Loucy (cell line): ENCODE data around the gene PAX7.

Source experiments
- H2AFZ ChIP-seq: fragments of 200-600 bp; sonication (generic); 2 replicates; pipeline ENCODE4 v1.6.0; 2016; ENCODE audit warnings: antibody characterized with exemption, mild to moderate bottlenecking, low read length, moderate library complexity
- H3F3A ChIP-seq: fragments of 200-600 bp; 2 replicates; pipeline ENCODE4 v1.6.0; 2016; ENCODE audit warnings: antibody characterized with exemption, low read depth, mild to moderate bottlenecking
- H3K27me3 ChIP-seq: fragments of 200-600 bp; sonication (generic); 2 replicates; pipeline ENCODE4 v1.6.1; 2014; ENCODE audit warnings: low read length, mild to moderate bottlenecking; ENCODE audit not compliant: insufficient read depth, poor library complexity, severe bottlenecking
- H3K36me3 ChIP-seq: fragments of 200-600 bp; sonication (generic); 2 replicates; pipeline ENCODE4 v1.6.1; 2016; ENCODE audit warnings: low read length; ENCODE audit not compliant: insufficient read depth
- H3K4me1 ChIP-seq: fragments of 200-600 bp; sonication (generic); 2 replicates; pipeline ENCODE4 v1.5.1; 2014; ENCODE audit warnings: low read length, mild to moderate bottlenecking; ENCODE audit not compliant: insufficient read depth, poor library complexity, severe bottlenecking
- H3K4me2 ChIP-seq: fragments of 200-600 bp; sonication (generic); 2 replicates; pipeline ENCODE4 v1.6.0; 2014; ENCODE audit warnings: antibody characterized with exemption, low read length, low read depth, mild to moderate bottlenecking; ENCODE audit not compliant: poor library complexity, severe bottlenecking
- H3K4me3 ChIP-seq: fragments of 200-600 bp; sonication (generic); 2 replicates; pipeline ENCODE4 v1.5.1; 2014; ENCODE audit warnings: low read length, mild to moderate bottlenecking, mixed read lengths; ENCODE audit not compliant: poor library complexity, severe bottlenecking
- H3K79me2 ChIP-seq: fragments of 200-600 bp; sonication (generic); 2 replicates; pipeline ENCODE4 v1.6.1; 2014; ENCODE audit warnings: low read length; ENCODE audit not compliant: insufficient read depth
- H3K9ac ChIP-seq: fragments of 200-600 bp; sonication (generic); 2 replicates; pipeline ENCODE4 v1.6.0; 2014; ENCODE audit warnings: mild to moderate bottlenecking, low read depth, low read length, moderate library complexity; ENCODE audit not compliant: poor library complexity, severe bottlenecking
- H3K9me2 ChIP-seq: fragments of 200-600 bp; sonication (generic); replicated peaks from 2 replicates; pipeline ENCODE4 v1.6.1; 2016; ENCODE audit warnings: low read depth, low read length, mixed read lengths
- H3K9me3 ChIP-seq: fragments of 200-600 bp; sonication (generic); 2 replicates; pipeline ENCODE4 v1.6.1; 2014; ENCODE audit warnings: mild to moderate bottlenecking, antibody characterized with exemption, low read length, low read depth; ENCODE audit not compliant: insufficient read depth
- H4K20me1 ChIP-seq: fragments of 200-600 bp; sonication (generic); 2 replicates; pipeline ENCODE4 v1.6.0; 2014; ENCODE audit warnings: antibody characterized with exemption, low read length, mild to moderate bottlenecking; ENCODE audit not compliant: insufficient read depth, poor library complexity, severe bottlenecking
- EZH2phosphoT487 ChIP-seq: fragments of 200-600 bp; IDR thresholded peaks from 2 replicates; pipeline ENCODE4 v1.6.1; 2018; ENCODE audit warnings: antibody characterized with exemption, mild to moderate bottlenecking, moderate library complexity, borderline replicate concordance
- TF ChIP-seq, protein P1 (sequence below): fragments of 200-600 bp; sonication (generic); conservative IDR thresholded peaks from 2 replicates; pipeline ENCODE4 v1.5.1; 2014; ENCODE audit warnings: mild to moderate bottlenecking, antibody characterized with exemption, low read length

PAX7 gene

DNA sequence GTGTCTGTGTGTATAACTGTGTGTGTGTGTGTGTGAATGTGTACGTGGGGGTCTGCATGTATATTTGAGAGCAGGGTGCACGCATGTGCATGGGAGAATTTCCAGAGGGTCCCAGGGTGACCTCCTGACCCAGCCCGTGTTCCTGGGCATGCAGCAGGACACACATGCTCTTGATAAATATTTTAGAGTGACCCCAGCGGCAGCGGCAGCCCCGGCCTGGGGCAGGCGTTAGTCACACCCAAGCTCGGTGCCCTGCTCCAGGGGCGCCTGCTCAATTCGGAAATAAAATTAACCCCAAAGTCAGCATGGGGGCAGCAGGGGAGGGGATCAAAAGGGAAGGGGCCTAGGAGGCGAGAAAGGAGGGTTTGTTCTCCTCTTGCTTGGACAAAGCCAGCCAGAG lies 107.5 kb downstream of the PAX7 start:
- Histone ChIP-seq H2AFZ (no peak overlapping the region), H3F3A (no peaks in the 10 kb centered on the region), H3K36me3 (no peaks in the 10 kb centered on the region), H3K4me3 (no peak overlapping the region), H3K9me3 (no peaks in the 10 kb centered on the region), H3K9me2 (no peaks in the 10 kb centered on the region), H3K27me3 (no peaks in the 10 kb centered on the region), H3K79me2 (no peaks in the 10 kb centered on the region), H3K4me1 (no peaks in the 10 kb centered on the region), H3K9ac (no peak overlapping the region), H4K20me1 (no peaks in the 10 kb centered on the region), H3K4me2 (no peak overlapping the region)
- TF ChIP-seq, protein P1, sequence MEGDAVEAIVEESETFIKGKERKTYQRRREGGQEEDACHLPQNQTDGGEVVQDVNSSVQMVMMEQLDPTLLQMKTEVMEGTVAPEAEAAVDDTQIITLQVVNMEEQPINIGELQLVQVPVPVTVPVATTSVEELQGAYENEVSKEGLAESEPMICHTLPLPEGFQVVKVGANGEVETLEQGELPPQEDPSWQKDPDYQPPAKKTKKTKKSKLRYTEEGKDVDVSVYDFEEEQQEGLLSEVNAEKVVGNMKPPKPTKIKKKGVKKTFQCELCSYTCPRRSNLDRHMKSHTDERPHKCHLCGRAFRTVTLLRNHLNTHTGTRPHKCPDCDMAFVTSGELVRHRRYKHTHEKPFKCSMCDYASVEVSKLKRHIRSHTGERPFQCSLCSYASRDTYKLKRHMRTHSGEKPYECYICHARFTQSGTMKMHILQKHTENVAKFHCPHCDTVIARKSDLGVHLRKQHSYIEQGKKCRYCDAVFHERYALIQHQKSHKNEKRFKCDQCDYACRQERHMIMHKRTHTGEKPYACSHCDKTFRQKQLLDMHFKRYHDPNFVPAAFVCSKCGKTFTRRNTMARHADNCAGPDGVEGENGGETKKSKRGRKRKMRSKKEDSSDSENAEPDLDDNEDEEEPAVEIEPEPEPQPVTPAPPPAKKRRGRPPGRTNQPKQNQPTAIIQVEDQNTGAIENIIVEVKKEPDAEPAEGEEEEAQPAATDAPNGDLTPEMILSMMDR, result no peak
- TF ChIP-seq EZH2phosphoT487, result no peak

DNA sequence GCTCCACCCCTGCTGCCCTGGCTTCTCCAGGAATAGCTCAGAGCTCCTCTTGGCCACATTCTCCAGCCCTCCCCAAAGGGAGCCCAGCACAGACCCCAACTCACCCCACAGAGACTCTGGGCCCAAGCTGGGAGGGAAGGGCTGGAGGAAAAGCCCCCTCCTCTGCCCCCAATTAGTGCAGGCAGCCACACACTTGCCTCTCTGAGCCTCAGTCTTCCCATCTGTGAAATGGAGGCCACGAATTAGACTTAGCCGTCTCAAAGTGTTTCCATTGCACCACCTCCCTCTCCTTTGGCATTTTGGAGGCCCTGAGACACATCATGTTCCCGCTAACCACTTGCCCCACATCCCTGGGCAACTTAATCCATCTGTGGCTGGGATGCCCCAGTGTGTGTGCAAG lies 108.0 kb downstream of the PAX7 start:
- no peak overlapping the region for H3K4me3 ChIP-seq
- H3F3A ChIP-seq, result no peaks in the 10 kb centered on the region
- no peaks in the 10 kb centered on the region for H3K27me3 ChIP-seq
- H3K9me3 ChIP-seq, result no peaks in the 10 kb centered on the region
- TF ChIP-seq, protein P1, result no peak
- TF ChIP-seq EZH2phosphoT487, result no peak
- no peak overlapping the region for H3K9ac ChIP-seq
- no peaks in the 10 kb centered on the region for H3K4me1 ChIP-seq
- H4K20me1 ChIP-seq, result no peaks in the 10 kb centered on the region
- no peaks in the 10 kb centered on the region for H3K79me2 ChIP-seq
- H2AFZ ChIP-seq, result no peak overlapping the region
- H3K9me2 ChIP-seq, result no peaks in the 10 kb centered on the region
- no peaks in the 10 kb centered on the region for H3K36me3 ChIP-seq
- no peak overlapping the region for H3K4me2 ChIP-seq

DNA sequence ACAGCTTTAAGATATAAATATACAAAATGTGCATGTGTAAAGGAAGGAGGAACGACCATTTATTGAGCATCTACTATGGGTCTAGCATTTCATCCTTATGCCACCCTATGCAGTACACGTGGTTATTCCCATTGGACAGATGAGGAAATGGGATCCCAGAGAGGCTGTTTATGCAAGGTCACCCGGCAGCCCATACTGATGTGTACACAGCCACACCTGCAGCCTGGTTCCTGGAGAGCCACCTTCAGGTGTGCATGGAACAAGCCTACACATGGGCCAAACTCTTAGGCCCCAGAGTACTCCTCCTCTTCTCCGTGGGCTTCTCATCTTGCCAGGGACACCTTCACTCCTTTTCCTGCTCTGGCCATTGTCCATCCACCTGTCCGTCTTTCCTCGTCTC lies 108.8 kb downstream of the PAX7 start:
- no peak for TF ChIP-seq EZH2phosphoT487
- TF ChIP-seq, protein P1, result no peak
- Histone ChIP-seq H3K9me3 (no peaks in the 10 kb centered on the region), H3K9ac (no peak overlapping the region), H2AFZ (no peak overlapping the region), H3K79me2 (no peaks in the 10 kb centered on the region), H3K4me3 (no peak overlapping the region), H3F3A (no peaks in the 10 kb centered on the region), H3K4me1 (no peaks in the 10 kb centered on the region), H3K9me2 (no peaks in the 10 kb centered on the region), H3K27me3 (no peaks in the 10 kb centered on the region), H3K4me2 (no peak overlapping the region), H4K20me1 (no peaks in the 10 kb centered on the region), H3K36me3 (no peaks in the 10 kb centered on the region)
